HepG2 (cell line): ENCODE data around the gene ST8SIA1. TPM values are rescaled to one million over a fixed set of nuclear protein-coding genes. Genes with fewer than 3 reads are reported as not detected.

ENCODE experiments used
- ATAC-seq: fragments of 200-7000 bp; cut with Tn5 transposase; 3 replicates; pipeline ENCODE4 v1.9.1; 2020; ENCODE audit warnings: mild to moderate bottlenecking, moderate library complexity
- BruUV-seq: library from RNA; stranded (reverse); fragments of 400-500 nt; replicated peaks from 2 replicates; lab custom pipeline; 2021; lab: Mats Ljungman, UMichigan
- CTCF ChIA-PET: fragments of 300-600 bp; formaldehyde crosslinking; extraction: SDS; loops from one replicate; lab custom pipeline; 2021; ENCODE audit warnings: low total read pairs, inconsistent platforms, low intra/inter-chr PET ratio; lab: Yijun Ruan, JAX
- POLR2A ChIA-PET: fragments of 350-600 bp; sonication (Branson Sonifier 250); formaldehyde crosslinking; loops from one replicate; lab custom pipeline; 2020; ENCODE audit warnings: antibody characterized with exemption, inconsistent platforms; lab: Yijun Ruan, JAX
- DNase-seq: peaks from one replicate; pipeline ENCODE4 v3.0.0-alpha.2; 2015; ENCODE audit warnings: low spot score
- FAIRE-seq: peaks from 3 replicates; lab custom pipeline; 2011; peaks lifted over from hg19 to GRCh38; lab: Jason Lieb, UNC
- H2AFZ ChIP-seq: one replicate; pipeline ENCODE4 v1.6.1; 2011; ENCODE audit warnings: low read length, inconsistent platforms
- H3K27ac ChIP-seq: fragments of 300-600 bp; 3 replicates; pipeline ENCODE4 v1.8.0; 2011; ENCODE audit warnings: mixed run types, mild to moderate bottlenecking, mixed read lengths, low read length, inconsistent platforms; ENCODE audit not compliant: insufficient read depth; ENCODE audit errors: extremely low read length
- H3K27me3 ChIP-seq, 2 experiments: fragments of 200-600 bp in 1 of 2; 2 replicates in 1 of 2; 3 replicates in 1 of 2; pipeline versions ENCODE4 v1.6.0 to v1.8.0; 2011; ENCODE audit warnings: low read length in 2 of 2, mild to moderate bottlenecking in 2 of 2, moderate library complexity in 2 of 2, inconsistent platforms in 1 of 2; ENCODE audit not compliant: insufficient read depth in 2 of 2, control insufficient read depth in 1 of 2
- H3K36me3 ChIP-seq, 2 experiments: fragments of 200-600 bp in 1 of 2; replicated peaks in 1 of 2; 2 replicates in 1 of 2; 3 replicates in 1 of 2; pipeline versions ENCODE4 v1.5.1 to v1.8.0; 2011; ENCODE audit warnings: low read length in 2 of 2, inconsistent platforms in 1 of 2; ENCODE audit not compliant: insufficient read depth in 2 of 2, control insufficient read depth in 1 of 2
- H3K4me1 ChIP-seq: 2 replicates; pipeline ENCODE4 v1.5.1; 2012; ENCODE audit warnings: low read length, inconsistent platforms; ENCODE audit not compliant: insufficient read depth
- H3K4me2 ChIP-seq: 2 replicates; pipeline ENCODE4 v1.6.0; 2011; ENCODE audit warnings: low read depth, low read length, inconsistent platforms
- H3K4me3 ChIP-seq, 3 experiments: fragments of 200-600 bp in 1 of 3; sonication (generic), shearing (Covaris generic) in 1 of 3; replicated peaks in 1 of 3; 2 replicates each; pipeline ENCODE4 v1.5.1; 2011 to 2016; ENCODE audit warnings: low read length in 3 of 3, inconsistent platforms in 2 of 3, low read depth in 2 of 3, mild to moderate bottlenecking in 2 of 3, control low read depth in 1 of 3, mixed read lengths in 1 of 3; ENCODE audit not compliant: insufficient read depth in 1 of 3
- H3K79me2 ChIP-seq: one replicate; pipeline ENCODE4 v1.6.1; 2011; ENCODE audit warnings: low read length, inconsistent platforms; ENCODE audit not compliant: insufficient read depth
- H3K9ac ChIP-seq: 2 replicates; pipeline ENCODE4 v1.6.0; 2011; ENCODE audit warnings: mild to moderate bottlenecking, low read depth, low read length, inconsistent platforms; ENCODE audit not compliant: insufficient read depth
- H3K9me3 ChIP-seq: 2 replicates; pipeline ENCODE4 v1.5.1; 2012; ENCODE audit warnings: mild to moderate bottlenecking, low read length
- H4K20me1 ChIP-seq: 2 replicates; pipeline ENCODE4 v1.6.0; 2011; ENCODE audit warnings: inconsistent platforms, mild to moderate bottlenecking, low read length, moderate library complexity; ENCODE audit not compliant: insufficient read depth
- CENPBD1 ChIP-seq: sonication (generic); formaldehyde crosslinking; IDR thresholded peaks from 2 replicates; pipeline ENCODE4 v1.8.0; 2022; ENCODE audit warnings: missing genetic modification reagents, low read depth, mild to moderate bottlenecking, borderline replicate concordance
- DBP ChIP-seq: sonication (generic); formaldehyde crosslinking; IDR thresholded peaks from 2 replicates; pipeline ENCODE4 v1.4.0; 2020; ENCODE audit warnings: missing genetic modification reagents; ENCODE audit errors: not compliant biosample characterization
- FOXM1 ChIP-seq: sonication (generic); formaldehyde crosslinking; IDR thresholded peaks from 2 replicates; pipeline ENCODE4 v1.5.0; 2020; ENCODE audit warnings: missing genetic modification reagents
- GTF3A ChIP-seq: sonication (generic); formaldehyde crosslinking; conservative IDR thresholded peaks from 2 replicates; pipeline ENCODE4 v1.4.0; 2020; ENCODE audit warnings: mild to moderate bottlenecking, missing genetic modification reagents
- MEIS1 ChIP-seq: sonication (generic); formaldehyde crosslinking; IDR thresholded peaks from 2 replicates; pipeline ENCODE4 v1.9.0; 2021; ENCODE audit warnings: mild to moderate bottlenecking, missing genetic modification reagents, moderate library complexity, borderline replicate concordance
- MXD4 ChIP-seq: IDR thresholded peaks from 2 replicates; pipeline ENCODE4 v1.6.1; 2016; ENCODE audit warnings: mild to moderate bottlenecking, missing biosample characterization, missing genetic modification reagents
- NFAT5 ChIP-seq: sonication (generic); formaldehyde crosslinking; IDR thresholded peaks from 2 replicates; pipeline ENCODE4 v1.4.0; 2020; ENCODE audit warnings: missing genetic modification reagents
- RBM39 ChIP-seq: fragments of 200-400 bp; formaldehyde crosslinking; IDR thresholded peaks from one replicate; pipeline ENCODE4 v1.6.1; 2018; ENCODE audit warnings: antibody characterized with exemption, mild to moderate bottlenecking, low read depth, low read length; ENCODE audit not compliant: poor library complexity, severe bottlenecking
- SMAD1 ChIP-seq: sonication (generic); formaldehyde crosslinking; IDR thresholded peaks from 2 replicates; pipeline ENCODE4 v1.4.0; 2020; ENCODE audit warnings: missing genetic modification reagents, low read depth, mild to moderate bottlenecking, borderline replicate concordance
- TGIF2 ChIP-seq: IDR thresholded peaks from 2 replicates; pipeline ENCODE4 v1.6.1; 2016; ENCODE audit warnings: control low read depth, missing compliant biosample characterization
- TRAFD1 ChIP-seq: sonication (generic); formaldehyde crosslinking; IDR thresholded peaks from 2 replicates; pipeline ENCODE4 v1.5.1; 2020; ENCODE audit warnings: missing genetic modification reagents, mild to moderate bottlenecking, borderline replicate concordance
- TRIM22 ChIP-seq: fragments of 450-650 bp; IDR thresholded peaks from 2 replicates; pipeline ENCODE4 v1.6.1; 2017
- ZNF790 ChIP-seq: sonication (generic); formaldehyde crosslinking; IDR thresholded peaks from 2 replicates; pipeline ENCODE4 v1.8.0; 2022; ENCODE audit warnings: missing genetic modification reagents, mild to moderate bottlenecking, borderline replicate concordance
- WGBS: methylation state at CpG from one replicate; pipeline ENCODE4 v1.1.6; 2017; ENCODE audit warnings: low lambda C conversion rate; 5-methylcytosine and 5-hydroxymethylcytosine counted together
- in situ Hi-C: cut with HindIII; loops from 2 replicates; pipeline ENCODE4 v1.10.0; 2017; ENCODE audit warnings: low pct_unique_long_range_greater_than_20kb; ENCODE audit not compliant: extremely low pct_ligation_motif_present
- intact Hi-C: fragments of 100-400 bp; cut with micrococcal nuclease; formaldehyde crosslinking; loops from one replicate; pipeline ENCODE4 v1.10.0; 2022; ENCODE audit not compliant: unreplicated experiment
- polyA plus RNA-seq, 8 experiments: library from polyadenylated mRNA; depleted of rRNA in 3 of 8; stranded (reverse) in 7 of 8; unstranded in 1 of 8; fragments of >200 nt; fragmentation: Illumina TruSeq in 4 of 8; extraction: Trizol in 4 of 8; gene quantifications; 2 replicates each; pipeline versions ENCODE4 v1.2.1 to v1.2.3, GENCODE V29; 2011 to 2016; ENCODE audit warnings: low read depth in 4 of 8, missing spikeins in 1 of 8, mixed read lengths in 1 of 8; ENCODE audit not compliant: insufficient read depth in 1 of 8
- total RNA-seq, 5 experiments: library from RNA; depleted of rRNA; stranded (reverse); fragments of >200 nt; fragmentation: Illumina TruSeq; extraction: Trizol; gene quantifications; 2 replicates each; pipeline ENCODE4 v1.2.3, GENCODE V29; 2016; ENCODE audit warnings: low read depth in 1 of 5

ST8SIA1 gene
- total and polyA plus RNA-seq, 2 of the 13 experiments (the other 11 are each of a cell fraction or from before 2014, with no cell fraction given): not detected

GRCh38 chr12:22313963-22314330 lies 20.6 kb downstream of the ST8SIA1 start:
- TF ChIP-seq SMAD1: no peak
- no peak for TF ChIP-seq MXD4
- no peak for TF ChIP-seq TRAFD1 (CRISPR knock-in tag)
- no peak for TF ChIP-seq TGIF2 (CRISPR knock-in tag)
- no peak for TF ChIP-seq NFAT5 (CRISPR knock-in tag)
- no peak for TF ChIP-seq FOXM1 (CRISPR knock-in tag)
- no peak for TF ChIP-seq ZNF790 (CRISPR knock-in tag)
- TF ChIP-seq GTF3A (CRISPR knock-in tag): no peak
- no peak for TF ChIP-seq CENPBD1 (CRISPR knock-in tag)
- no peak for TF ChIP-seq RBM39
- no peak for TF ChIP-seq MEIS1 (CRISPR knock-in tag)
- TF ChIP-seq TRIM22: no peak
- no peak for TF ChIP-seq DBP
- TF ChIP-seq, all 625 proteins: peak for 0
- H3K4me2 ChIP-seq: no peak overlapping the region
- H3K9me3 ChIP-seq: no peaks in the 10 kb centered on the region
- 0% methylated on average over 2 of the region's 2 CpGs for WGBS
- H4K20me1 ChIP-seq: no peaks in the 10 kb centered on the region
- no peaks in the 10 kb centered on the region for H3K36me3 ChIP-seq
- no peak overlapping the region for H3K9ac ChIP-seq
- no TSS peak for BruUV-seq
- in situ Hi-C loops: no loop called here
- ATAC-seq: no peak
- ChIA-PET CTCF (no interaction called here), POLR2A (no interaction called here)
- no peak for DNase-seq
- H3K27ac ChIP-seq: no peak overlapping the region
- no peak overlapping the region for H3K4me3 ChIP-seq
- H3K27me3 ChIP-seq: peaks cover 0 to 5% of the 10 kb centered on the region in 2 experiments; a peak in 1 of 5 replicates
- intact Hi-C loops: no loop called here
- H3K4me1 ChIP-seq: no peaks in the 10 kb centered on the region
- no peak overlapping the region for H2AFZ ChIP-seq
- H3K79me2 ChIP-seq: no peaks in the 10 kb centered on the region
- no peak for FAIRE-seq
